Duodenal mucosa (tissue), 2 donors: ENCODE results near the gene SHISA3.

Experiments used
- H3K27ac ChIP-seq: one replicate; pipeline ENCODE4 v1.7.0; 2013; ENCODE audit warnings: low read depth, low read length
- H3K27me3 ChIP-seq, 2 donors: one replicate each; pipeline ENCODE4 v1.7.0; 2013; ENCODE audit warnings: low read length in 2 of 2, control low read depth in 1 of 2; ENCODE audit not compliant: insufficient read depth in 2 of 2, control insufficient read depth in 1 of 2
- H3K36me3 ChIP-seq, 2 donors: one replicate each; pipeline ENCODE4 v1.7.0; 2013; ENCODE audit warnings: low read length in 2 of 2, control low read depth in 1 of 2; ENCODE audit not compliant: insufficient read depth in 2 of 2, control insufficient read depth in 1 of 2
- H3K4me1 ChIP-seq, 2 donors: one replicate each; pipeline ENCODE4 v1.7.0; 2013; ENCODE audit warnings: low read length in 2 of 2, control low read depth in 1 of 2; ENCODE audit not compliant: insufficient read depth in 2 of 2, control insufficient read depth in 1 of 2
- H3K4me3 ChIP-seq, 2 donors: one replicate each; pipeline ENCODE4 v1.7.0; 2013; ENCODE audit warnings: low read length in 2 of 2, low read depth in 1 of 2
- H3K9ac ChIP-seq, 2 donors: one replicate each; pipeline ENCODE4 v1.7.0; 2013; ENCODE audit warnings: low read length in 2 of 2, low read depth in 1 of 2
- H3K9me3 ChIP-seq, 2 donors: one replicate each; pipeline ENCODE4 v1.7.0; 2013; ENCODE audit warnings: low read length in 2 of 2, control low read depth in 1 of 2; ENCODE audit not compliant: control insufficient read depth in 1 of 2

Gene SHISA3

DNA sequence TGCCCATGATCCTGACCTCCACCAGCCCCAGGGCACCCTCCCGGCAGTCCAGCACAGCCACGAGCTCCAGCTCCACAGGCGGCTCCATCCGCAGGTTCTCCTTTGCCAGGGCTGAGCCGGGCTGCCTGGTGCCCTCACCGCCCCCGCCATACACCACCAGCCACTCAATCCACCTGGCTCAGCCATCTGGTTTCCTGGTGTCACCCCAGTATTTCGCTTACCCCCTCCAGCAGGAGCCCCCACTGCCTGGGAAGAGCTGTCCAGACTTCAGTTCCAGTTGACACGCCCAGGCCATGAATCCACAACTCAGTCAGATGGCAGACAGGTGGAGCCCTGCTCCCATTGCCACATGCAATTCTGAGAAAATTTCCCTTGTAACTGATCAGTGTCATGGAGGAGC is 3.9 kb downstream of the SHISA3 start:
- no peak overlapping the region for H3K9ac ChIP-seq
- H3K4me3 ChIP-seq = no peak overlapping the region
- peaks cover 38 to 48% of the 10 kb centered on the region in 2 donors for H3K27me3 ChIP-seq
- no peak overlapping the region for H3K27ac ChIP-seq
- H3K4me1 ChIP-seq = peaks cover 13 to 25% of the 10 kb centered on the region in 2 donors
- no peaks in the 10 kb centered on the region for H3K36me3 ChIP-seq
- no peaks in the 10 kb centered on the region for H3K9me3 ChIP-seq

- no peak overlapping the region for H3K9ac ChIP-seq
- peaks cover 0 to under 1% of the 10 kb centered on the region in 2 donors for H3K4me1 ChIP-seq
- peaks cover 12 to 21% of the 10 kb centered on the region in 2 donors for H3K27me3 ChIP-seq
- H3K27ac ChIP-seq = no peak overlapping the region
- H3K9me3 ChIP-seq = no peaks in the 10 kb centered on the region
- H3K36me3 ChIP-seq = no peaks in the 10 kb centered on the region
- no peak overlapping the region for H3K4me3 ChIP-seq
These were observed 6.7 kb downstream of the SHISA3 start for GRCh38 chr4:42404001-42404400.

- Histone ChIP-seq H3K27me3 (no peaks in the 10 kb centered on the region), H3K4me1 (no peaks in the 10 kb centered on the region), H3K4me3 (no peak overlapping the region), H3K9me3 (no peaks in the 10 kb centered on the region), H3K27ac (no peak overlapping the region), H3K36me3 (no peaks in the 10 kb centered on the region), H3K9ac (no peak overlapping the region)
These were observed 13.2 kb downstream of the SHISA3 start for GRCh38 chr4:42410446-42410845.

DNA sequence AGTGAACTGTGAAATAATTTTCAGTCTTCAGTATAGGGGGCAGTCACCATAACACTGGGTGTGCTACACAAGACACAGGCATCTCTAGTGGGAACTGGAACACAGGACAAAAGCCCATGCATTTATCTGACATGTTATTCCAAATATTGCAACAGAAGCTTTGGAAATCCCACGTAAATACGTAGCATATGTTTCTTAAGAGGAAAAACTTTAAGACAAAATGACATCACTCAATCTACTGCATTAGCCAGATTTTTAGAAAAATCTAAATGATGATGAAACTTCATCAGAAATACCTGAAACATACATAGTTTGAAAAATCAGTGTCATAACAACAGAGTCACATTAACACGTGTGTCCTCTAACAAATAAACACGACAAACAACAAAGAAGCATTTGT is 14.5 kb downstream of the SHISA3 start:
- H3K4me1 ChIP-seq = no peaks in the 10 kb centered on the region
- no peaks in the 10 kb centered on the region for H3K36me3 ChIP-seq
- H3K9me3 ChIP-seq = no peaks in the 10 kb centered on the region
- no peaks in the 10 kb centered on the region for H3K27me3 ChIP-seq
- no peak overlapping the region for H3K27ac ChIP-seq
- H3K4me3 ChIP-seq = no peak overlapping the region
- H3K9ac ChIP-seq = no peak overlapping the region

DNA sequence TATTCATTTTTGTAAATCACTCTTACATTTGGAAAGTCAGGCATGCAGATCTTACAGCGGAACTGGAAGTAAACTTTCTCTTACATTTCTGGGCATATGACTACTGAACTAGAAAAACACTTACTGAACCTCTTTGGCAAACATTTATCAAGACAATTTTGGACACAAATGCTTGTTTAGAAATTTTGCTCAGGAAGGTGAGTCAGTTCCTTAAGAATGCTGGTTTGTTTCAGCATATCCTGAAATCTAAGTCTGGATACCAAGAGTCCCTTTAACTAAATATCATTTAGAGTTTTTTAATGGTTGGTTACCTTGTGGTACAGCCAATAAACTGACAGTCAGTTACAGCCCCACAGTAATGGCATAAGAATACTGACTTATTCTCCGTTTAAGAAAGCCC is 15.0 kb downstream of the SHISA3 start:
- no peak overlapping the region for H3K9ac ChIP-seq
- H3K27me3 ChIP-seq = no peaks in the 10 kb centered on the region
- H3K27ac ChIP-seq = no peak overlapping the region
- no peak overlapping the region for H3K4me3 ChIP-seq
- H3K9me3 ChIP-seq = no peaks in the 10 kb centered on the region
- no peaks in the 10 kb centered on the region for H3K4me1 ChIP-seq
- no peaks in the 10 kb centered on the region for H3K36me3 ChIP-seq

- Histone ChIP-seq H3K4me1 (no peaks in the 10 kb centered on the region), H3K27me3 (no peaks in the 10 kb centered on the region), H3K9ac (no peak overlapping the region), H3K27ac (no peak overlapping the region), H3K4me3 (no peak overlapping the region), H3K9me3 (no peaks in the 10 kb centered on the region), H3K36me3 (peaks cover 0 to 4% of the 10 kb centered on the region in 2 donors)
These were observed 18.0 kb downstream of the SHISA3 start for GRCh38 chr4:42415281-42415680.

DNA sequence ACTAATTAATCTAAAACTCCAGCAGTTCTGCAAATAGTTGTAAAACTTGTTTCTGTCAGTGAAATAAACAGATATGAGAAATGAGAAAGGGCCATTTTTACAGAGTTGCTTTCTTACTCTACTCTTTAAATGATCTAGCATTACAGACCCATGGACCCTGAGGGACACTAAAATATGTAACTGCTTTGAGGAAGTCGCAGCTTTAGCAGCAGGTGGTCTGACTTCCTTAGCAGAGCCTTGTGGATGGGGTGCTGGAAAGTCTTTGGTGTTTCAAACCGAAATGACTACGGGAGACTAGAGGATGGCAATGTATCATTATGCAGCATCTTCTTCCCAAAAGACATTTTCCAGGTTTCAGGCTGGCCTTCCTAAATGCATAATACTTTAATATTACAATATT is 18.7 kb downstream of the SHISA3 start:
- H3K9me3 ChIP-seq = no peaks in the 10 kb centered on the region
- no peak overlapping the region for H3K27ac ChIP-seq
- H3K4me1 ChIP-seq = no peaks in the 10 kb centered on the region
- H3K4me3 ChIP-seq = no peak overlapping the region
- peaks cover 0 to 6% of the 10 kb centered on the region in 2 donors for H3K36me3 ChIP-seq
- no peak overlapping the region for H3K9ac ChIP-seq
- no peaks in the 10 kb centered on the region for H3K27me3 ChIP-seq

DNA sequence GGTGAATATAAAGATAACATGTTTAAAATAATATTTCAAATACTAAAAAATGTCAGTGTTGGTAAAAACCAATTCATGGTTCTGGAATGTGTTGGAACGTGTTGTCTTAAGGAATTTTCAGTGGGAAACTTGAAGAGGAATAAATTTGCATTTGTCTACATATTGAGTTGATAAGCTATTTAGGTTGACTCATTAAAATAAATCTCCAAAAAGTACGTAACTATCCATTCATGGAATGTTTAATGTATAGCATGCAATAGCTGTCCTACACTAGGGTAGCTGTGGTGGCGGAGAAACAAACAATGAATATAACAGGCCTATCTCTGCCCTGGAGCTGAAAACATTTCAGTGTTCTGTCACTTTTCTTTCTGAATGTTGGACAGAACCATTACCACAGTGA is 20.3 kb downstream of the SHISA3 start:
- Histone ChIP-seq H3K9me3 (no peaks in the 10 kb centered on the region), H3K9ac (no peak overlapping the region), H3K4me3 (no peak overlapping the region), H3K27me3 (no peaks in the 10 kb centered on the region), H3K27ac (no peak overlapping the region), H3K36me3 (peaks cover 5 to 12% of the 10 kb centered on the region in 2 donors), H3K4me1 (no peaks in the 10 kb centered on the region)

GRCh38 chr4:42420140-42420539 is 22.9 kb downstream of the SHISA3 start:
- H3K27me3 ChIP-seq = no peaks in the 10 kb centered on the region
- H3K27ac ChIP-seq = no peak overlapping the region
- H3K4me1 ChIP-seq = no peaks in the 10 kb centered on the region
- peaks cover 5 to 12% of the 10 kb centered on the region in 2 donors for H3K36me3 ChIP-seq
- H3K4me3 ChIP-seq = no peak overlapping the region
- no peaks in the 10 kb centered on the region for H3K9me3 ChIP-seq
- H3K9ac ChIP-seq = no peak overlapping the region

DNA sequence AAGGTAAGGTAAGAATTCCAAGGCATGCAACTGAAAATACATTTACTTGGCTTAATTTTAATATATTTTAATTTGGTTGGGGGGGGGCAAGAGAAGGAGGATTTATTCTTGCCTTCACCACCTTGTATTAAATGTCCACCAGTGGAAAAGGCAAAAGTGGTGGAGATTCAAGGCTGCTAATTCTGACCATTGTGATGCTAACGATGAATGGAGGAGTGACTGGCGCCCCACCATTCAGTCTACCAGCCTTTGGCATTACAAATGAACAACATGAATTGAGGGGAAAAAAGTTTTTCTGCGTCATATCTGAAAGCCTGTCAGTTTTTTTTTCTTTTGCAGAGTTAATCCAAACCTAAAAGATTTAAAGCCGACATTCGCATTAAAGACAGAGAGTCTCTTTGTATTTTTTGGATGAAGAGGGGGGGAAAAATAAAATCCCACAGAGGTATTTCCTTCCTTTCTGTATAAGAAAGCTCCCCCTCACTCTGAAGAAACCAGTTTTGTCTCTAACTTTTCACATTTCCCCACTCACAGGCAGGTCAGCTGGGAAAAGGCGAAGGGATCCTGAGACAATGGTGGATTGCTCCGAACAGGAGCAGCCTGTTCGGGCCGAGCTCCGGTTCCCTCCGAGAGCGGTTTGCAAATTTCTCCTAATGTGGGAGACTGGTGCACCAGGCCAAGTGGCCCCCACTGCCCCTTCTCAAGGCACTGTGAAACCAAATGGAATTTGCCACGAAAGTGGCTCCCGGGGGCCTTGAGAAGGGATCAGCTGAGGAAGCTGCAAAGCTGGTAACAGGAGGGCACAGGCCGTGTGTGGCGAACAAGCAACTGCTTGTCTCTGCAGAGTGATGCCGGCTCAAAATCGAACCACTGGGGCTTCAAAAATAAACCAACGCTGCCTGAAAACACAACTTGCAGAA is 28.1 kb downstream of the SHISA3 start:
- no peaks in the 10 kb centered on the region for H3K9me3 ChIP-seq
- peaks cover 5 to 8% of the 10 kb centered on the region in 2 donors for H3K36me3 ChIP-seq
- no peak overlapping the region for H3K4me3 ChIP-seq
- no peak overlapping the region for H3K9ac ChIP-seq
- no peaks in the 10 kb centered on the region for H3K4me1 ChIP-seq
- H3K27me3 ChIP-seq = no peaks in the 10 kb centered on the region
- no peak overlapping the region for H3K27ac ChIP-seq
